ENCODE measurements around the gene SYNGR1.

The SYNGR1 gene

GRCh38 chr22:39309881-39310714 is 39.7 kb upstream of the SYNGR1 start:
- H3K36me3 ChIP-seq: peaks cover 38% of the 10 kb centered on the region
- H3K4me3 ChIP-seq (ENCODE audit: low read depth in 1 of 2, low read length in 1 of 2): no peak overlapping the region
- H3K9me3 ChIP-seq: no peaks in the 10 kb centered on the region
- no peak overlapping the region for H3K27ac ChIP-seq
- TF ChIP-seq CTCF (IDR thresholded peaks at IDR 0.05): no peak
- peaks cover 26% of the 10 kb centered on the region for H3K27me3 ChIP-seq
- peaks cover 0 to 6% of the 10 kb centered on the region in 2 experiments for H3K4me1 ChIP-seq (ENCODE audit: control insufficient read depth in 1 of 2, insufficient read depth in 1 of 2, low read depth in 1 of 2, low read length in 1 of 2)

GRCh38 chr22:39311592-39312400 is 38.0 kb upstream of the SYNGR1 start:
- Histone ChIP-seq H3K4me1 (ENCODE audit: control insufficient read depth in 1 of 2, insufficient read depth in 1 of 2, low read depth in 1 of 2, low read length in 1 of 2) (peaks cover 3 to 11% of the 10 kb centered on the region in 2 experiments), H3K36me3 (peaks cover 54% of the 10 kb centered on the region), H3K4me3 (ENCODE audit: low read depth in 1 of 2, low read length in 1 of 2) (no peak overlapping the region), H3K27me3 (peaks cover 21% of the 10 kb centered on the region), H3K27ac (no peak overlapping the region), H3K9me3 (no peaks in the 10 kb centered on the region)
- no peak for TF ChIP-seq CTCF (IDR thresholded peaks at IDR 0.05)

GRCh38 chr22:39312410-39312809 is 37.4 kb upstream of the SYNGR1 start:
- Histone ChIP-seq H3K27me3 (peaks cover 15% of the 10 kb centered on the region), H3K27ac (no peak overlapping the region), H3K4me3 (ENCODE audit: low read depth in 1 of 2, low read length in 1 of 2) (no peak overlapping the region), H3K4me1 (ENCODE audit: control insufficient read depth in 1 of 2, insufficient read depth in 1 of 2, low read depth in 1 of 2, low read length in 1 of 2) (peaks cover 5 to 11% of the 10 kb centered on the region in 2 experiments), H3K9me3 (no peaks in the 10 kb centered on the region), H3K36me3 (peaks cover 60% of the 10 kb centered on the region)
- no peak for TF ChIP-seq CTCF (IDR thresholded peaks at IDR 0.05)

- Histone ChIP-seq H3K27me3 (peaks cover 12% of the 10 kb centered on the region), H3K9me3 (no peaks in the 10 kb centered on the region), H3K4me1 (ENCODE audit: control insufficient read depth in 1 of 2, insufficient read depth in 1 of 2, low read depth in 1 of 2, low read length in 1 of 2) (peaks cover 15 to 19% of the 10 kb centered on the region in 2 experiments), H3K36me3 (peaks cover 67% of the 10 kb centered on the region), H3K4me3 (ENCODE audit: low read depth in 1 of 2, low read length in 1 of 2) (no peak overlapping the region), H3K27ac (no peak overlapping the region)
- no peak for TF ChIP-seq CTCF (IDR thresholded peaks at IDR 0.05)
These were observed 36.4 kb upstream of the SYNGR1 start for GRCh38 chr22:39313258-39314001.

- Histone ChIP-seq H3K27me3 (peaks cover 2% of the 10 kb centered on the region), H3K36me3 (peaks cover 67% of the 10 kb centered on the region), H3K4me1 (ENCODE audit: control insufficient read depth in 1 of 2, insufficient read depth in 1 of 2, low read depth in 1 of 2, low read length in 1 of 2) (peaks cover 21 to 23% of the 10 kb centered on the region in 2 experiments), H3K4me3 (ENCODE audit: low read depth in 1 of 2, low read length in 1 of 2) (no peak overlapping the region), H3K9me3 (no peaks in the 10 kb centered on the region), H3K27ac (no peak overlapping the region)
- TF ChIP-seq CTCF (IDR thresholded peaks at IDR 0.05): no peak
These were observed 35.4 kb upstream of the SYNGR1 start for GRCh38 chr22:39314251-39314971.
